Measurements from ENCODE around the gene CENPI. TPM values are rescaled to one million over a fixed set of nuclear protein-coding genes. Genes with fewer than 3 reads are reported as not detected.

The CENPI gene
- total and polyA plus RNA-seq, 2 of the 13 experiments (the other 11 are each of a cell fraction or from before 2014, with no cell fraction given), result 5.1 to 26.5 TPM

DNA sequence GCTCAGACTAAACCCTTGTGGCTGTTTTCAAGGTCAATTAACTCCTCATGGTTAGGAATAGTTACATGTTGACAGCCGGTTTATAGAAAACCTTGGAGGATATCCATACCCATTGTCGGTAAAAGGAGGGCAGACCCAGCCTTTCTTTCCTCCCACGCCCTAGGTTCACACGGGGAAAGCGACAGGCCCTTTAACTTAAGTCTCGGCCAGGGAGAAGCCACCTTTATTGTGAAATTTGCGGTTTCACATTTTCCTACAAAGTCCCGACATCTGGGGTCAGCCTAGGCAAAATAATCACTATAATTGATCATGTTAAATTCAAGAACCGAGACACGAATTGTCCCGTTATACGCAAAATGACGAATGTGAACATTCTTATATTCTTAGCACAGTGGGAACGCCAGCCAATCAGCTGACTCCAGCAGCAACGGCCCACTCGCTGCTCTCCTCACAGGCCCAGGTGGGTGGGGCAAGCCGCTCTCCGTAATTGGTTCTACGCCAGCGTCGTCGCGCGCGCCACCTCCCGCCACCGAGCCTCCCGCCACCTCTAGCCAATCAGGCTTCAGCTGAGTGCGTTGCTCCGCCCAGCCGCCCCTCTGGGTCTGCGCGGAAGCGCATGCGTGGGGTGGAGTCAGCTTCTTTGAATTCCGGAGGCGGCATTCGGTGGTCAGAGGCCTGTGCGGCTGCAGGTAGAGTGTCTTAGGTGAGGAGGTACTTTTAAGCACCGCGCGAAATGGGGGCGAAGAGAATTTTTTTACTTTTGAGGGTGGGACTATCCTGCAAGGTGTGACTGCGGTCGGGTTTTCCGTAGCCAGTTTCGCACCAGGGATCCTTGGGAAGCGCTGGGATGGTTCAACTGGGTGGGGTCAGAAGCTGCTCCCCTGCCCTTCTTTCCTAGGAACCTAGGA lies at the start of gene CENPI (continued):
- TF ChIP-seq POLR2AphosphoS5 (IDR thresholded peaks at IDR 0.05; ENCODE audit: low read depth, low read length) (peak; percentile 84), MATR3 (CRISPR knock-in tag; IDR thresholded peaks at IDR 0.05) (no peak), TCF7L2 (IDR thresholded peaks at IDR 0.05; ENCODE audit: low read depth, low read length) (no peak), FIP1L1 (IDR thresholded peaks at IDR 0.05; ENCODE audit: borderline replicate concordance, insufficient read depth, low read depth, low read length) (no peak), TBX2 (CRISPR knock-in tag; IDR thresholded peaks at IDR 0.05; ENCODE audit: borderline replicate concordance) (peak; percentile 44; the same call in 1 of the 2 replicates), NCOA2 (CRISPR knock-in tag; IDR thresholded peaks at IDR 0.05) (no peak), PITX1 (CRISPR knock-in tag; IDR thresholded peaks at IDR 0.05) (no peak), ZNF775 (CRISPR knock-in tag; IDR thresholded peaks at IDR 0.05; ENCODE audit: borderline replicate concordance) (no peak)
- TF ChIP-seq, protein P1, sequence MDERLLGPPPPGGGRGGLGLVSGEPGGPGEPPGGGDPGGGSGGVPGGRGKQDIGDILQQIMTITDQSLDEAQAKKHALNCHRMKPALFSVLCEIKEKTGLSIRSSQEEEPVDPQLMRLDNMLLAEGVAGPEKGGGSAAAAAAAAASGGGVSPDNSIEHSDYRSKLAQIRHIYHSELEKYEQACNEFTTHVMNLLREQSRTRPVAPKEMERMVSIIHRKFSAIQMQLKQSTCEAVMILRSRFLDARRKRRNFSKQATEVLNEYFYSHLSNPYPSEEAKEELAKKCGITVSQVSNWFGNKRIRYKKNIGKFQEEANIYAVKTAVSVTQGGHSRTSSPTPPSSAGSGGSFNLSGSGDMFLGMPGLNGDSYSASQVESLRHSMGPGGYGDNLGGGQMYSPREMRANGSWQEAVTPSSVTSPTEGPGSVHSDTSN (CRISPR knock-in tag; IDR thresholded peaks at IDR 0.05), result no peak
- TF ChIP-seq, protein P2, sequence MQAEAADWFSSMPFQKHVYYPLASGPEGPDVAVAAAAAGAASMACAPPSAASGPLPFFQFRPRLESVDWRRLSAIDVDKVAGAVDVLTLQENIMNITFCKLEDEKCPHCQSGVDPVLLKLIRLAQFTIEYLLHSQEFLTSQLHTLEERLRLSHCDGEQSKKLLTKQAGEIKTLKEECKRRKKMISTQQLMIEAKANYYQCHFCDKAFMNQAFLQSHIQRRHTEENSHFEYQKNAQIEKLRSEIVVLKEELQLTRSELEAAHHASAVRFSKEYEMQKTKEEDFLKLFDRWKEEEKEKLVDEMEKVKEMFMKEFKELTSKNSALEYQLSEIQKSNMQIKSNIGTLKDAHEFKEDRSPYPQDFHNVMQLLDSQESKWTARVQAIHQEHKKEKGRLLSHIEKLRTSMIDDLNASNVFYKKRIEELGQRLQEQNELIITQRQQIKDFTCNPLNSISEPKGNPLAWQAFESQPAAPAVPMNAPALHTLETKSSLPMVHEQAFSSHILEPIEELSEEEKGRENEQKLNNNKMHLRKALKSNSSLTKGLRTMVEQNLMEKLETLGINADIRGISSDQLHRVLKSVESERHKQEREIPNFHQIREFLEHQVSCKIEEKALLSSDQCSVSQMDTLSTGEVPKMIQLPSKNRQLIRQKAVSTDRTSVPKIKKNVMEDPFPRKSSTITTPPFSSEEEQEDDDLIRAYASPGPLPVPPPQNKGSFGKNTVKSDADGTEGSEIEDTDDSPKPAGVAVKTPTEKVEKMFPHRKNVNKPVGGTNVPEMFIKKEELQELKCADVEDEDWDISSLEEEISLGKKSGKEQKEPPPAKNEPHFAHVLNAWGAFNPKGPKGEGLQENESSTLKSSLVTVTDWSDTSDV (CRISPR knock-in tag; IDR thresholded peaks at IDR 0.05), result no peak
- TF ChIP-seq, protein P3, sequence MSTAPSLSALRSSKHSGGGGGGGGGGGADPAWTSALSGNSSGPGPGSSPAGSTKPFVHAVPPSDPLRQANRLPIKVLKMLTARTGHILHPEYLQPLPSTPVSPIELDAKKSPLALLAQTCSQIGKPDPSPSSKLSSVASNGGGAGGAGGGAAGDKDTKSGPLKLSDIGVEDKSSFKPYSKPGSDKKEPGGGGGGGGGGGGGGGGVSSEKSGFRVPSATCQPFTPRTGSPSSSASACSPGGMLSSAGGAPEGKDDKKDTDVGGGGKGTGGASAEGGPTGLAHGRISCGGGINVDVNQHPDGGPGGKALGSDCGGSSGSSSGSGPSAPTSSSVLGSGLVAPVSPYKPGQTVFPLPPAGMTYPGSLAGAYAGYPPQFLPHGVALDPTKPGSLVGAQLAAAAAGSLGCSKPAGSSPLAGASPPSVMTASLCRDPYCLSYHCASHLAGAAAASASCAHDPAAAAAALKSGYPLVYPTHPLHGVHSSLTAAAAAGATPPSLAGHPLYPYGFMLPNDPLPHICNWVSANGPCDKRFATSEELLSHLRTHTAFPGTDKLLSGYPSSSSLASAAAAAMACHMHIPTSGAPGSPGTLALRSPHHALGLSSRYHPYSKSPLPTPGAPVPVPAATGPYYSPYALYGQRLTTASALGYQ (CRISPR knock-in tag; IDR thresholded peaks at IDR 0.05), result no peak
- TF ChIP-seq, protein P4, sequence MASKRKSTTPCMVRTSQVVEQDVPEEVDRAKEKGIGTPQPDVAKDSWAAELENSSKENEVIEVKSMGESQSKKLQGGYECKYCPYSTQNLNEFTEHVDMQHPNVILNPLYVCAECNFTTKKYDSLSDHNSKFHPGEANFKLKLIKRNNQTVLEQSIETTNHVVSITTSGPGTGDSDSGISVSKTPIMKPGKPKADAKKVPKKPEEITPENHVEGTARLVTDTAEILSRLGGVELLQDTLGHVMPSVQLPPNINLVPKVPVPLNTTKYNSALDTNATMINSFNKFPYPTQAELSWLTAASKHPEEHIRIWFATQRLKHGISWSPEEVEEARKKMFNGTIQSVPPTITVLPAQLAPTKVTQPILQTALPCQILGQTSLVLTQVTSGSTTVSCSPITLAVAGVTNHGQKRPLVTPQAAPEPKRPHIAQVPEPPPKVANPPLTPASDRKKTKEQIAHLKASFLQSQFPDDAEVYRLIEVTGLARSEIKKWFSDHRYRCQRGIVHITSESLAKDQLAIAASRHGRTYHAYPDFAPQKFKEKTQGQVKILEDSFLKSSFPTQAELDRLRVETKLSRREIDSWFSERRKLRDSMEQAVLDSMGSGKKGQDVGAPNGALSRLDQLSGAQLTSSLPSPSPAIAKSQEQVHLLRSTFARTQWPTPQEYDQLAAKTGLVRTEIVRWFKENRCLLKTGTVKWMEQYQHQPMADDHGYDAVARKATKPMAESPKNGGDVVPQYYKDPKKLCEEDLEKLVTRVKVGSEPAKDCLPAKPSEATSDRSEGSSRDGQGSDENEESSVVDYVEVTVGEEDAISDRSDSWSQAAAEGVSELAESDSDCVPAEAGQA (IDR thresholded peaks at IDR 0.05; ENCODE audit: low read depth), result no peak
- TF ChIP-seq, protein P4 (CRISPR knock-in tag; IDR thresholded peaks at IDR 0.05; ENCODE audit: borderline replicate concordance), result no peak

All from HepG2 (cell line).